ENCODE measurements around the gene PDLIM7. TPM values are rescaled to one million over a fixed set of nuclear protein-coding genes. Genes with fewer than 3 reads are reported as not detected.
A peak's percentile ranks its signal among the peaks of the same experiment; 100 is the strongest.

Gene PDLIM7
- total and polyA plus RNA-seq, 7 donors, result 7.2 to 923 (median 274) TPM

DNA sequence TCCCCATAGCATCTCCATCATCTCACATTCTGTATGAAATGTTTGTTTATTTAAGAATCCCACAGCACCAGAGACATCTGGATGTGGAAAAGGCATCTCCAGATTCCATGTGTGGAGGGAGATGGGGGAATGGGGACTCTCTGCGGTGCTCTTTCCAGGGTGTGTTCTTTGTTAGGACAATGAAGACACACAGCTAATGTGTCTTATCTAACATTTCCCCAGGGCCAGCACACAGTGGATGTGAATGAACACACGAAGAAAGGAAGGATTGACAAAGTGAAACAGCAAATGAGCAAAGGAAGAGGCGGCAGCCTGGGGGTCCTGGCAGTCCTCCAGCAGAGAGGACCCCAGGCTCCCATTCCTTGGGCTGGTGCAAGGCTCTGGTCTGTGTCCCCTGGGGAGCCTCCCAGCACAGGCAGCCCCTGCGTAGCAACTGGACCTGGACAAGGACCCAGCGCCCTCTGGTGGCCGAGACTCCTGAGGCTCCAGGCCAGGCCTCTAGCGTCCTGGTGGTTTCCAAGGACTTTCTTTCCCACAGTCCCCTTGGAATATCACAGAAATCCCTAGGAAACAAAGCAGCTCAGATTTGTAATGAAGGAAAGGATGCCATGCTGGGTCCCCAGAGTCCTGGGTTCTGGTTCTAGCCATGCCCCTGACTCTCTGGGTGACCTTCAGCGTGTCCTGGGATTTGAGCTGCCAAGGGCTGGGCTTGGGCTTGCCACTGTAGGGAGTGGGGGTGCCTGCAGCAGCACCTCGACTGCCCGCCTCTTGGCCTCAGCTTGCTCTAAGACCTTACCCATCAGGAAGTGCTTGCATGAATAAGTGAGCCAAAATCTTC is 3.5 kb upstream of the PDLIM7 start:
- Histone ChIP-seq H3K4me3 (no peak overlapping the region), H3K27ac (peak overlapping the region; percentile 38 to 62 (median 58)), H3K9me3 (no peaks in the 10 kb centered on the region), H3K4me1 (peaks cover 0 to 33% (median 24%) of the 10 kb centered on the region in 4 donors), H3K27me3 (no peaks in the 10 kb centered on the region), H3K36me3 (no peaks in the 10 kb centered on the region)
- peak; percentile 95 for DNase-seq
- TF ChIP-seq, protein P1, sequence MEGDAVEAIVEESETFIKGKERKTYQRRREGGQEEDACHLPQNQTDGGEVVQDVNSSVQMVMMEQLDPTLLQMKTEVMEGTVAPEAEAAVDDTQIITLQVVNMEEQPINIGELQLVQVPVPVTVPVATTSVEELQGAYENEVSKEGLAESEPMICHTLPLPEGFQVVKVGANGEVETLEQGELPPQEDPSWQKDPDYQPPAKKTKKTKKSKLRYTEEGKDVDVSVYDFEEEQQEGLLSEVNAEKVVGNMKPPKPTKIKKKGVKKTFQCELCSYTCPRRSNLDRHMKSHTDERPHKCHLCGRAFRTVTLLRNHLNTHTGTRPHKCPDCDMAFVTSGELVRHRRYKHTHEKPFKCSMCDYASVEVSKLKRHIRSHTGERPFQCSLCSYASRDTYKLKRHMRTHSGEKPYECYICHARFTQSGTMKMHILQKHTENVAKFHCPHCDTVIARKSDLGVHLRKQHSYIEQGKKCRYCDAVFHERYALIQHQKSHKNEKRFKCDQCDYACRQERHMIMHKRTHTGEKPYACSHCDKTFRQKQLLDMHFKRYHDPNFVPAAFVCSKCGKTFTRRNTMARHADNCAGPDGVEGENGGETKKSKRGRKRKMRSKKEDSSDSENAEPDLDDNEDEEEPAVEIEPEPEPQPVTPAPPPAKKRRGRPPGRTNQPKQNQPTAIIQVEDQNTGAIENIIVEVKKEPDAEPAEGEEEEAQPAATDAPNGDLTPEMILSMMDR (IDR thresholded peaks at IDR 0.05), result peak; percentile 85 to 94 (median 90)
- no peak for TF ChIP-seq EP300 (IDR thresholded peaks at IDR 0.05)
- TF ChIP-seq POLR2AphosphoS5 (IDR thresholded peaks at IDR 0.05), result peak in 1 of 4 donors; percentile 38
- TF ChIP-seq POLR2A (IDR thresholded peaks at IDR 0.05), result no peak
- intact Hi-C loops (cut with DNase I), result loop anchor here (1.0 to 2.0 kb wide), 2 partner anchors 16 to 111 kb away; partner anchors contain the start of gene DDX41
- WGBS, 2 donors, result 18 to 23% methylated on average over 10 of the region's 10 CpGs

DNA sequence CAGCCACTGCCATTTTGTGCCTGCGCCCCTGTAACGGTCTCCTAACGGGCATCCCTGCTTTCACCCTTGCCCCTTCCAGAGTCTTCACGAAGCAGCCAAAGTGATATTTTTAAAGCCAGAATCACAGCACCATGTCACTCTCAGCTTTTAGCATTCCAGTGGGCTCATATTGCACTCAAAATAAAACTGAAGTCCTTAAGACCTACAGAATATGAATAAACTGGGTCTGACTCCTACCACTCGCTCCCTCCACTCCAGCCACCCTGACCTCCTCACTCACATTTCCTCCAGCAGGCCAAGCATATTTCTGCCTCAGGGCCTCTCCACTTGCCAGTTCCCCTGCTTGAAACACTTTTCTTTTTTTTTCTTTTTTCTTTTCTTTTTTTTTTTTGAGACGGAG is 2.4 kb upstream of the PDLIM7 start:
- WGBS, 2 donors, result 84 to 85% methylated on average over 6 of the region's 6 CpGs
- no peaks in the 10 kb centered on the region for H3K27me3 ChIP-seq
- no peak overlapping the region for H3K4me3 ChIP-seq
- TF ChIP-seq POLR2A (IDR thresholded peaks at IDR 0.05), result no peak
- no peaks in the 10 kb centered on the region for H3K9me3 ChIP-seq
- peaks cover 0 to 44% (median 33%) of the 10 kb centered on the region in 4 donors for H3K4me1 ChIP-seq
- no peaks in the 10 kb centered on the region for H3K36me3 ChIP-seq
- intact Hi-C loops (cut with DNase I), result loop anchor here (2.0 kb wide), 2 partner anchors 17 to 73 kb away; partner anchors contain the start of genes DDX41 and GRK6
- no peak for DNase-seq
- no peak overlapping the region for H3K27ac ChIP-seq

GRCh38 chr5:177498013-177498787 is 796 bp upstream of the PDLIM7 start:
- peak; percentile 84 for DNase-seq
- H3K4me1 ChIP-seq, result peaks cover 0 to 60% (median 49%) of the 10 kb centered on the region in 4 donors
- peak overlapping the region; percentile 95 to 99 (median 97) for H3K27ac ChIP-seq
- peak overlapping the region; percentile 66 to 97 (median 86) for H3K4me3 ChIP-seq
- WGBS, 2 donors, result 6 to 13% methylated on average over 48 of the region's 48 CpGs
- TF ChIP-seq, protein P1 (IDR thresholded peaks at IDR 0.05), result no peak
- TF ChIP-seq EP300 (IDR thresholded peaks at IDR 0.05), result no peak
- no peak for TF ChIP-seq POLR2A (IDR thresholded peaks at IDR 0.05)
- no peak for TF ChIP-seq POLR2AphosphoS5 (IDR thresholded peaks at IDR 0.05)
- intact Hi-C loops (cut with DNase I), result loop anchor here (2.0 kb wide), 1 partner anchor 71 kb away; the partner anchor contains the start of gene GRK6
- no peaks in the 10 kb centered on the region for H3K27me3 ChIP-seq
- H3K36me3 ChIP-seq, result peaks cover 0 to 13% (median 5%) of the 10 kb centered on the region in 4 donors
- H3K9me3 ChIP-seq, result no peaks in the 10 kb centered on the region

- Histone ChIP-seq H3K27me3 (no peaks in the 10 kb centered on the region), H3K27ac (peak overlapping the region; percentile 95 to 99 (median 97)), H3K9me3 (no peaks in the 10 kb centered on the region), H3K36me3 (peaks cover 6 to 23% (median 13%) of the 10 kb centered on the region in 4 donors), H3K4me1 (peaks cover 0 to 74% (median 63%) of the 10 kb centered on the region in 4 donors), H3K4me3 (peak overlapping the region; percentile 66 to 97 (median 86))
- 3 to 10% methylated on average over 27 to 29 of the region's 29 CpGs for WGBS, 2 donors
- TF ChIP-seq, protein P1 (IDR thresholded peaks at IDR 0.05), result no peak
- TF ChIP-seq POLR2AphosphoS5 (IDR thresholded peaks at IDR 0.05) (peak; percentile 85 to 95 (median 93)), POLR2A (IDR thresholded peaks at IDR 0.05) (peak; percentile 78 to 89), EP300 (IDR thresholded peaks at IDR 0.05) (peak in 2 of 4 donors; percentile 30 to 38)
- intact Hi-C loops (cut with DNase I), result loop anchor here (1.0 kb wide), 1 partner anchor 41 kb away; no protein-coding TSS in a partner anchor
- peak; percentile 97 for DNase-seq
Observed at GRCh38 chr5:177496727-177497291, 595 bp downstream of the PDLIM7 start.
